MM.1S (cell line): Measurements from ENCODE around the gene KIRREL3.

Experiments
- CTCF ChIP-seq: fragments of 300-600 bp; sonication (generic); IDR thresholded peaks from 2 replicates; pipeline ENCODE4 v1.5.1; 2016; ENCODE audit warnings: antibody characterized with exemption, low read length, mixed read lengths
- EZH2phosphoT487 ChIP-seq: fragments of 300-600 bp; sonication (generic); IDR thresholded peaks from 2 replicates; pipeline ENCODE4 v1.6.1; 2018; ENCODE audit warnings: antibody characterized with exemption, low read length

- no peak for TF ChIP-seq CTCF
- TF ChIP-seq EZH2phosphoT487 = no peak
These were observed 342.1 kb downstream of the KIRREL3 start for GRCh38 chr11:126658306-126659056.
